ENCODE results near the gene NAT16.
A peak's percentile ranks its signal among the peaks of the same experiment; 100 is the strongest.

Gene NAT16

DNA sequence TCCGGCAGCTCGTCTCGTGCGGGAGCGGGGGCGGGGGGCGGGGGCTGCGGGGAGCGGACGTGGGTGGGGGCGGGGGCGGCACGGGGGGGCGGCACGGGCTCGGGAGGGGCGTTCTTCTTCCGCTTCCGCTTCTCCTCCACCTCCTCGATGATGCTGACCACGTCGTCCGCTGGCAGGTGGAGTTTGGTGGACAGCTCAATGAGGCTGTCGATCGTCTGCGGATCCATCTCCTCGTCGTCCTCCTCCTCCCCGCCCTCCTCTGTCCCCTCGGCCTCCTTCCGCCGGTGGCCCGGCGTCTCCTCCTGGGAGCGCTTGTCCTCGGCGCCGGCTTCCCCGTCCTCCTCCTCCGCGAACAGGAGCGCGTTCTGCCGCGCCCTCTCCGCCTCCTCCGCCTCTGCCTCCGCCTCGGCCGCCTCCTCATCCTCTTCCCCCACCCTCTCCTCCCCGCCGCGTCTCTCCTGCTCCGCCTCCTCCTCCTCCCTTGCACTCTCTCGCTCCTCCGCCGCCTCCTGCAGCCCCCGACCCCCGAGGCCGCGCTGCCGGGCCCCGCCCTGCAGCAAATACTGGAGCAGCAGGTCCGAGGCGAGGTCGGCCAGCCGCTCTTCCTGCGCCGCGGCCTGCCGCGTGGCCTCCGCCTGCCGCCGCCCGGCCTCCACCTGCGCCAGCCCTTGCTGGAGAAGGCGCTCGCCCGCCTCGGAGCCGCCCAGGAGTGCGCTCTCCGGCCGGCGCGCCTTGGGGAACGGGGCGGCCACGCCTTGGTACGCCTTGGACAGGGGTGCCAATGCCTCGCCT is 16.6 kb downstream of the NAT16 start:
- H3K36me3 Mint-ChIP-seq (ENCODE audit: low read depth) = peaks cover 5% of the 10 kb centered on the region
- H3K27me3 Mint-ChIP-seq (ENCODE audit: low read depth) = peaks cover 45% of the 10 kb centered on the region
- DNase-seq (ENCODE audit: low spot score) = peak; percentile 30
- peaks cover 22% of the 10 kb centered on the region for H3K4me1 Mint-ChIP-seq (ENCODE audit: low read depth)
- peak overlapping the region; percentile 76 for H3K4me3 Mint-ChIP-seq
- H3K9me3 Mint-ChIP-seq = no peaks in the 10 kb centered on the region
- no peak overlapping the region for H3K27ac Mint-ChIP-seq

GRCh38 chr7:101162551-101163278 is 17.4 kb downstream of the NAT16 start:
- Mint-ChIP-seq H3K27ac (no peak overlapping the region), H3K4me1 (ENCODE audit: low read depth) (peaks cover 19% of the 10 kb centered on the region)

DNA sequence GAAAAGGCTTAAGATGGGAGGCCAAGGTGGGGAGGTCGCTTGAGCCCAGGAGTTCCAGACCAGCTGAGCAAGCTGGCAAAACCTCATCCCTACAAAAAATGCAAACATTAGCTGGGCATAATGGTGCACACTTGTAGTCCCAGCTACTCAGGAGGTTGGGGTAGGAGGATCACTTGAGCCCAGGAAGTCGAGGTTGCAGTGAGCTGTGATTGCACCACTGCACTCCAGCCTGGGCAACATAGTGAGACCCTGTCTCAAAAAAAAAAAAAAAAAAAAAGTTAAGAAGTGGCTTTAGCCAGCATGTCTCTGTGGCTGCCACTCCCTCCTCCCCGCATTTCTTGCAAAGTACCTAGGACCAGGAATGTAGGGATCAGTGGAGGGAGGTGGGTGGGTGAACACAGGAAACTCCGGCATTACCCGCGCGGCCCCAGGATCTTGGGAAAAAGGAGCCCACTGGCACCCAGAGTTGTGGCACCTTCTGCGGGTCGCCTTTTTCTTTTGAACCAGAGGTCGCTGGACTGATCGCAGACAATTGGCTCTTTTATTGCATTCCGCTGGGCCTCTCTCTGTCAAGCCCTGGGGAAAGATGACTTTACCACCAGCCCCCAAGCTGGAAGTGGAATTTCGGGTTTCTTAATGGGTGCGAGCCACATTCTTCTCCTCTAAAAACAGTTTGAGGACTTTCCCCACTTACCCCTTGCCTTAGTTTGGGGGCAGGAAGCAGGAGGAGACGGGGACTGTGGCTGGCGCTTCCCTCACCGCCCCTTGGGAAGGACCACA is 18.2 kb downstream of the NAT16 start:
- Mint-ChIP-seq H3K4me3 (peak overlapping the region; percentile 70), H3K9me3 (no peaks in the 10 kb centered on the region), H3K4me1 (ENCODE audit: low read depth) (peaks cover 14% of the 10 kb centered on the region), H3K27me3 (ENCODE audit: low read depth) (peaks cover 30% of the 10 kb centered on the region), H3K36me3 (ENCODE audit: low read depth) (peaks cover 9% of the 10 kb centered on the region), H3K27ac (no peak overlapping the region)
- no peak for DNase-seq (ENCODE audit: low spot score)

More at GRCh38 chr7:101162551-101163278, 17.4 kb downstream of the NAT16 start:
- peaks cover 38% of the 10 kb centered on the region for H3K27me3 Mint-ChIP-seq (ENCODE audit: low read depth)
- H3K4me3 Mint-ChIP-seq = peak overlapping the region; percentile 70
- H3K9me3 Mint-ChIP-seq = no peaks in the 10 kb centered on the region
- peaks cover 8% of the 10 kb centered on the region for H3K36me3 Mint-ChIP-seq (ENCODE audit: low read depth)
- DNase-seq (ENCODE audit: low spot score) = peak; percentile 22

DNA sequence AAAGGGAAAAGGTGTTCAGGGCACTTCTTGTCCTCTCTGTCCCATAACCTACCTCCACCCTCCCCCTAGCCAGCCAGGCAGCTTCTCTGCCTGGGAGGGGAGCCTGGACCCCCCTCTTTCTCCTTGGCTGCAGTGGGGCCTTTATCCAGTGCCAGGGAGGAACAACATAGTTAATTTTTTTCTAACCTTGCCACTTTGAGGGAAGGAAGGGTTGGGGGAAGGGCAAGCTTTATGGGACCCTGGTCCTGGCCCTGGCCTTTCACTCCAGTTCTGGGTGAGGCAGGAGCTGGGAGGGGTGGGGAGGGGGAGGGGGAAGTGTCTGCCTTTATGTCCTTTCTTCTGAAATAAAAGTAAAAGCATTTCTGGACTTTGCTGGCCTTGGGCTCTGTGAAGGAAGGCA is 19.2 kb downstream of the NAT16 start:
- DNase-seq (ENCODE audit: low spot score) = no peak
- Mint-ChIP-seq H3K4me1 (ENCODE audit: low read depth) (peaks cover 10% of the 10 kb centered on the region), H3K4me3 (no peak overlapping the region), H3K27me3 (ENCODE audit: low read depth) (peaks cover 21% of the 10 kb centered on the region), H3K36me3 (ENCODE audit: low read depth) (peaks cover 10% of the 10 kb centered on the region), H3K27ac (no peak overlapping the region), H3K9me3 (no peaks in the 10 kb centered on the region)

GRCh38 chr7:101159696-101160674 is 20.1 kb downstream of the NAT16 start:
- no peak for DNase-seq (ENCODE audit: low spot score)
- H3K27ac Mint-ChIP-seq = no peak overlapping the region
- H3K36me3 Mint-ChIP-seq (ENCODE audit: low read depth) = peaks cover 10% of the 10 kb centered on the region
- no peaks in the 10 kb centered on the region for H3K9me3 Mint-ChIP-seq
- H3K4me3 Mint-ChIP-seq = no peak overlapping the region
- H3K27me3 Mint-ChIP-seq (ENCODE audit: low read depth) = peaks cover 12% of the 10 kb centered on the region
- H3K4me1 Mint-ChIP-seq (ENCODE audit: low read depth) = peaks cover 10% of the 10 kb centered on the region

- no peak for DNase-seq (ENCODE audit: low spot score)
- Mint-ChIP-seq H3K27me3 (ENCODE audit: low read depth) (peaks cover 13% of the 10 kb centered on the region), H3K27ac (no peak overlapping the region), H3K36me3 (ENCODE audit: low read depth) (peaks cover 10% of the 10 kb centered on the region), H3K9me3 (no peaks in the 10 kb centered on the region), H3K4me1 (ENCODE audit: low read depth) (peaks cover 8% of the 10 kb centered on the region), H3K4me3 (peak overlapping the region; percentile 28)
Observed at GRCh38 chr7:101156866-101157589, 23.1 kb downstream of the NAT16 start.

DNA sequence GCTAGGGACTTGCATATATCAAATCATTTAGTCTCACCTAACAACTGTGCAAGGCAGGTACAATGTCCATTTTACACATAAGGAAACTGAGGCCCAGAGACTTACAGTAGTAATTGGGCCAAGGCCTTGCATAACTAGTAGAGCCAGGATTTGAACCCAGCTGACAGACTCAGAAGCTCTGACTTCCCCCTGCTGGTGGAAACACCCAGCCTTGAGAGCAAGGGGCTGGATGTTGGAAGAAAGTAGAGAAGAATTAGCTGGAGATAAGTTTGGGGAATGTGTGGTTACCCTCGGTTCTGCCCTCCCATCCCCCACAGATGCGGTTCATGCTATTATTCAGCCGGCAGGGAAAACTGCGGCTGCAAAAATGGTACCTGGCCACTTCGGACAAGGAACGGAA is 23.8 kb downstream of the NAT16 start:
- H3K27me3 Mint-ChIP-seq (ENCODE audit: low read depth) = peaks cover 15% of the 10 kb centered on the region
- peaks cover 10% of the 10 kb centered on the region for H3K36me3 Mint-ChIP-seq (ENCODE audit: low read depth)
- H3K4me1 Mint-ChIP-seq (ENCODE audit: low read depth) = peaks cover 8% of the 10 kb centered on the region
- no peak overlapping the region for H3K27ac Mint-ChIP-seq
- DNase-seq (ENCODE audit: low spot score) = no peak
- peak overlapping the region; percentile 6 for H3K4me3 Mint-ChIP-seq
- no peaks in the 10 kb centered on the region for H3K9me3 Mint-ChIP-seq

GRCh38 chr7:101155303-101155702 is 24.8 kb downstream of the NAT16 start:
- no peaks in the 10 kb centered on the region for H3K9me3 Mint-ChIP-seq
- no peak for DNase-seq (ENCODE audit: low spot score)
- H3K36me3 Mint-ChIP-seq (ENCODE audit: low read depth) = peaks cover 10% of the 10 kb centered on the region
- peak overlapping the region; percentile 85 for H3K4me3 Mint-ChIP-seq
- H3K27me3 Mint-ChIP-seq (ENCODE audit: low read depth) = peaks cover 17% of the 10 kb centered on the region
- H3K4me1 Mint-ChIP-seq (ENCODE audit: low read depth) = peaks cover 8% of the 10 kb centered on the region
- no peak overlapping the region for H3K27ac Mint-ChIP-seq

DNA sequence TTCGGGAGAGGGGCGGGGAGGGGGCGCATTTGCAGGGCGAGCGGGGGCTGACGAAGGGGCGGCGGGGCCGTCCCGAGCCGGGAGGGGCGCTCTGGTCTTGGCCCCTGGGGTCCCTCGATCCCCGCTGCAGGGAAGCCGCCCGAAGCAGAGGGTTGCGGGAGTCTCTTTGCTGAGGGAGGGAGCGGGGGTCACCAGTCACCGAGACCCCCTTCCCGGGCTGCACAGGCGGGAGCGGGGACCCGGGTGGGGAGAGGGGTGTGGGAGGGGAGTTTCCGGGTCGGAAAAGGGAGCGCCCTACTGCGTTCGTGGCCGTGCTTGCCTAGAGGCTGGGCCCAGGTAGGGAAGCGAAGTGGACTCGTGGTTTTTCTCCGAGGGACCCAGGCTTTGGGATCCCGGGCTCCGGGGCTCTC is 25.4 kb downstream of the NAT16 start:
- H3K9me3 Mint-ChIP-seq = no peaks in the 10 kb centered on the region
- peak overlapping the region; percentile 85 for H3K4me3 Mint-ChIP-seq
- peaks cover 8% of the 10 kb centered on the region for H3K4me1 Mint-ChIP-seq (ENCODE audit: low read depth)
- H3K27ac Mint-ChIP-seq = no peak overlapping the region
- H3K36me3 Mint-ChIP-seq (ENCODE audit: low read depth) = peaks cover 5% of the 10 kb centered on the region
- H3K27me3 Mint-ChIP-seq (ENCODE audit: low read depth) = peaks cover 18% of the 10 kb centered on the region
- peak; percentile 27 for DNase-seq (ENCODE audit: low spot score)

DNA sequence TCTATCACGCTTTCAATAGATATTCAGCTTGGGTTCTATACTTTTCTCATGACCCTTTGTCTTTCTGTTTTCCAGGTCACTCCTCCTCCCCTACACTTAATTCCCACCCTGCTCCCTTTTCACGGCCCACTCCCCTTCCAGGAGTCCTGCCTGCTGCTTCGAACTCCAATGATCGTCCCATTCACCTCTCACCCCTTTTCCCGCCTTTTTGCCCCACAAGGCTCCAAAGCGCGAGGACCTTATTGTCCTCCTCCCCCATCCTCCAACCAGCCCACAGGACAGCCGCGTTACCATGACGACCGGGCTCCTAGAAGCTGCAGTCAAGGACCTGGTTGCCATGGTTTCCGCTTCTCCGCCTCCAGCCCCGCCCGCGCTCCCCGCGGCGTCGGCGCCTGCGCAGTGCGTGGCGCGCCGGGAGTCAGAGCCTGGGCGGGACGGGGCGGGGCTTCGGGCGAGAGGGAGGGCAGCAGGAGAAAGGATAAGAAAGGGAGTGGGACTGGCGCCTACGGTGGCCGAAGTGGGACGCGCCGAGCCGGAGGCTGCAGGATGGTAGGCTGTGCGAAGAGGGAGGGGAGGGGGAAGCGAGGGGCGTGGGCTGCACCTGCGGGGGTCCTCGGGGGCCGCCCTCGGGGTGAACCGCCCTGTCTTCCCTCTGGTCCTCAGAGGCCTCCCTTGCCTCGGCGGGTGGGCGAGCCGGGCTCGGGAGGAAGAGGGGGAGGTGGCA is 26.0 kb downstream of the NAT16 start, which contains the start of gene AP1S1:
Gene AP1S1 (plus strand): TSS at position 508 of the 724 bp plus-strand sequence. CDS start 39 bp downstream, at position 547.
- H3K9me3 Mint-ChIP-seq = no peaks in the 10 kb centered on the region
- peaks cover 8% of the 10 kb centered on the region for H3K4me1 Mint-ChIP-seq (ENCODE audit: low read depth)
- H3K36me3 Mint-ChIP-seq (ENCODE audit: low read depth) = peaks cover 5% of the 10 kb centered on the region
- peak within 1 kb of the TSS; percentile 67 for H3K27ac Mint-ChIP-seq
- H3K27me3 Mint-ChIP-seq (ENCODE audit: low read depth) = peaks cover 23% of the 10 kb centered on the region
- H3K4me3 Mint-ChIP-seq = peak within 1 kb of the TSS; percentile 85
- DNase-seq (ENCODE audit: low spot score) = peak; percentile 91

DNA sequence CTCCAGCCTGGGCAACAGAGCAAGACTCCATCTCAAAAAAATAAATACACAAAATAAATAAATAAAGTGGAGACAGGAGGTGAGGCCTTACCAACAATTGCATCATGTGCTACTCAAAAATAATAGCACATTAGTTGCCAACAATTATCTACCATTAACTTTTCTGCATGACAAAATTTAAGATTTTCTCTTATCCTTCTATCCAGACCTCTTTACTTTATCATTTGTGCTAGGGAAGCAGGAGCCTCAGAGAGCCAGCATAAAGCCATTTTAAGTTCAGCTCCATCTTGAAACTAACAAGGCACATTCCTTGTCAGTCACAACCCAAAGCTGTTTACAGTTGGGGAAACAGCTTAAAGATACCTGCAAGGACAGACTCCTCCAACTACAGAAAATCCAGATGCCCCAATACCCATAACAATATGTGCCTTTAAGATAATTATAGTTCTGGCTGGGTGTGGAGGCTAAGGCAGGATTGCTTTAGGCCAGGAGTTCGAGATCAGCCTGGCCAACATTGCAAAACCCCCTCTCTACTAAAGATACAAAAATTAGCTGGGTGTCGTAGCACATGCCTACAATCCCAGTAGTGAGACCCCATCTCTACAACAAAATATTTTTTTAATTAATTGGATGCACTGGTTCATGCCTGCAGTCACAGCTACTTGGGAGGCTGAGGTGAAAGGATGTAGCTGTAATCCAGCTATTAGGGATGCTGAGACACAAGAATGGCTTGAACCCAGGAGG is 28.0 kb downstream of the NAT16 start:
- Mint-ChIP-seq H3K4me3 (no peak overlapping the region), H3K36me3 (ENCODE audit: low read depth) (peaks cover 2% of the 10 kb centered on the region)

More for the DNA sequence above, 28.0 kb downstream of the NAT16 start:
- Mint-ChIP-seq H3K9me3 (no peaks in the 10 kb centered on the region), H3K27me3 (ENCODE audit: low read depth) (peaks cover 27% of the 10 kb centered on the region), H3K27ac (no peak overlapping the region), H3K4me1 (ENCODE audit: low read depth) (peaks cover 9% of the 10 kb centered on the region)
- no peak for DNase-seq (ENCODE audit: low spot score)
